ENCODE measurements around the gene CLRN3. TPM values are rescaled to one million over a fixed set of nuclear protein-coding genes. Genes with fewer than 3 reads are reported as not detected.

CLRN3 gene
- total and polyA plus RNA-seq, 2 experiments from 2014 or later, result not detected

DNA sequence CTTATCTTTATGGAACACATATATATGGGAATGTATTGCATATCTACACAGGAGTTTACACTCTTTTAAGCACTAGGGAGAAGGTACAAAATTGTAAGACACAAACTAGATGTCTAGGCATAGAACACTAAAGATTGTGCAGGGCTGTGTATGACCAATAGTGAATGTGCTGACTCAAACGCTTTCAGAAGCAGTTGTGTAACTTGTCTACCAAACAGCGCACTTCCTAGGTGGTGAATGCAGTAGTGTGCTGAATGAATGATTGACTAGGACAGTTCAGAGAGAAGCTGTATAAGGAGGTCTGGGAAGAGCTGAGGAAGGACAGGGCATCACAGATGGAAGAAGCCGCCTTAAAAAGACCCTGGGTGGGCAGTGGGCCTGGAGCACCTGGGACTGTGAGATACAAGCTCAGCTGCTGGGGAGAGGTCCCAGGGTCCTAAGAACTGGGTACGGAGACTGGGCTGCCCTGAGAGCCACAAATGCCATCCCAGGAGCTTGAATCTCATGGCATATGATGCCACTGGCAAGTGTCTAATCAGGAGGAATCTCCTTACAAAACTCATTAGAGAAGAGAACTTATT lies 14.2 kb downstream of the CLRN3 start:
- Histone ChIP-seq H3K4me1 (ENCODE audit: insufficient read depth) (no peaks in the 10 kb centered on the region), H3K27ac (no peak overlapping the region), H3K4me3 (no peak overlapping the region), H4K20me1 (ENCODE audit: insufficient read depth) (no peaks in the 10 kb centered on the region), H3K4me2 (ENCODE audit: unreplicated experiment) (no peak overlapping the region), H3K9ac (no peak overlapping the region), H3K9me3 (ENCODE audit: low read depth) (no peaks in the 10 kb centered on the region), H3K36me3 (ENCODE audit: low read depth) (no peaks in the 10 kb centered on the region), H3K79me2 (ENCODE audit: insufficient read depth) (no peaks in the 10 kb centered on the region), H2AFZ (no peak overlapping the region), H3F3A (ENCODE audit: insufficient read depth) (no peaks in the 10 kb centered on the region), H3K27me3 (replicated peaks; ENCODE audit: insufficient read depth) (peaks cover 24% of the 10 kb centered on the region), H3K9me2 (ENCODE audit: insufficient read depth) (no peaks in the 10 kb centered on the region)
- TF ChIP-seq EZH2phosphoT487 (IDR thresholded peaks at IDR 0.05; ENCODE audit: insufficient read depth, low read depth) (no peak), EZH2 (IDR thresholded peaks at IDR 0.05; ENCODE audit: insufficient read depth, poor library complexity, severe bottlenecking) (no peak)
- no peak for DNase-seq
- 70 to 72% methylated on average over 4 of the region's 4 CpGs for WGBS, 2 experiments (ENCODE audit: low coverage in 1 of 2, low lambda C conversion rate in 2 of 2, missing lambda C conversion rate in 2 of 2)
- in situ Hi-C loops (cut with MboI), result no loop called here

DNA sequence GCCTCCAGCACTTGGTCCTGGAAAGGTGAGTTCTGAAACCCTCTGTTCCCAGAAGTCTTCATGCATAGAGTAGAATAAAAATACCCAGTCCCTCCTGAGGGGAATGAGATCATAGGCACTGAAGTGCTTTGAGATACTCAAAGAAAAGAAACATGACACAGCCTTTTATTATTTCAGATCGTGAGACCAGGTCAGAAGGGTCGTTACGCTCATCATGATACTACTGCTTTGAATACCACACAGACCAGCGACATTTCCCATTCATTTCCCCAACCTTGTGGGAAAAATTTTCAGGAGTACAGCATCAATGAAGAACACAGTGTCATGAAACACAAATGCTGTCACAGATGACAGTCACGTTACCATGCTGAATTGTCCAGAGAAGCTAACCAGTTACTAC lies 15.0 kb downstream of the CLRN3 start:
- Histone ChIP-seq H3F3A (ENCODE audit: insufficient read depth) (no peaks in the 10 kb centered on the region), H3K4me1 (ENCODE audit: insufficient read depth) (no peaks in the 10 kb centered on the region), H3K9me2 (ENCODE audit: insufficient read depth) (no peaks in the 10 kb centered on the region), H3K4me2 (ENCODE audit: unreplicated experiment) (no peak overlapping the region), H4K20me1 (ENCODE audit: insufficient read depth) (no peaks in the 10 kb centered on the region), H3K9me3 (ENCODE audit: low read depth) (no peaks in the 10 kb centered on the region), H3K4me3 (no peak overlapping the region), H3K36me3 (ENCODE audit: low read depth) (no peaks in the 10 kb centered on the region), H3K27me3 (replicated peaks; ENCODE audit: insufficient read depth) (peaks cover 24% of the 10 kb centered on the region), H2AFZ (no peak overlapping the region), H3K9ac (no peak overlapping the region), H3K27ac (no peak overlapping the region), H3K79me2 (ENCODE audit: insufficient read depth) (no peaks in the 10 kb centered on the region)
- in situ Hi-C loops (cut with MboI), result no loop called here
- no peak for DNase-seq
- TF ChIP-seq EZH2 (IDR thresholded peaks at IDR 0.05; ENCODE audit: insufficient read depth, poor library complexity, severe bottlenecking) (no peak), EZH2phosphoT487 (IDR thresholded peaks at IDR 0.05; ENCODE audit: insufficient read depth, low read depth) (no peak)
- WGBS, 2 experiments (ENCODE audit: low coverage in 1 of 2, low lambda C conversion rate in 2 of 2, missing lambda C conversion rate in 2 of 2), result 62 to 67% methylated on average over 5 of the region's 5 CpGs

DNA sequence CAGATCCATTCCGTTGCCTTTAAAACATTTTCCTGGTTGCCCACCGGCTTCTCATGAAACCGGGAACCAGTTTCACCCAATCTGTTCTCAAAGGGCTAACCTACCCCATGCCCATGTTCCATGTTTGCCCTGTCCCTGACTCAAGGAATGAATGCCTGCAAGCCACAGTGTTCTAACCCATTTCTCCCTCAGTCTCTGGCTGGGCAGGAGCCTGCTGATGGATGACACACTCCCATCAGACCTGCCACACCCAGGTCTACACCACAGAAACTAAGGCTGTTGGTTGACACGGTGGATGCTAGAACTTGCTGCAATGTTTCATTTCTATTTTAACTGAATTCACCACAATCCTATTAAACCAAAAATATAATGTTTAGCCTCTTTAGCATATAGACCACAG lies 15.6 kb downstream of the CLRN3 start:
- no peak overlapping the region for H3K9ac ChIP-seq
- in situ Hi-C loops (cut with MboI), result no loop called here
- no peak overlapping the region for H3K27ac ChIP-seq
- peaks cover 24% of the 10 kb centered on the region for H3K27me3 ChIP-seq (replicated peaks; ENCODE audit: insufficient read depth)
- no peak for DNase-seq
- no peak overlapping the region for H3K4me2 ChIP-seq (ENCODE audit: unreplicated experiment)
- H3K9me2 ChIP-seq (ENCODE audit: insufficient read depth), result no peaks in the 10 kb centered on the region
- no peaks in the 10 kb centered on the region for H3F3A ChIP-seq (ENCODE audit: insufficient read depth)
- no peak overlapping the region for H3K4me3 ChIP-seq
- H4K20me1 ChIP-seq (ENCODE audit: insufficient read depth), result no peaks in the 10 kb centered on the region
- no peak for TF ChIP-seq EZH2phosphoT487 (IDR thresholded peaks at IDR 0.05; ENCODE audit: insufficient read depth, low read depth)
- no peak for TF ChIP-seq EZH2 (IDR thresholded peaks at IDR 0.05; ENCODE audit: insufficient read depth, poor library complexity, severe bottlenecking)
- no peaks in the 10 kb centered on the region for H3K9me3 ChIP-seq (ENCODE audit: low read depth)
- no peaks in the 10 kb centered on the region for H3K79me2 ChIP-seq (ENCODE audit: insufficient read depth)
- H3K4me1 ChIP-seq (ENCODE audit: insufficient read depth), result no peaks in the 10 kb centered on the region
- 72 to 74% methylated on average over 4 of the region's 4 CpGs for WGBS, 2 experiments (ENCODE audit: low coverage in 1 of 2, low lambda C conversion rate in 2 of 2, missing lambda C conversion rate in 2 of 2)
- no peak overlapping the region for H2AFZ ChIP-seq
- no peaks in the 10 kb centered on the region for H3K36me3 ChIP-seq (ENCODE audit: low read depth)

DNA sequence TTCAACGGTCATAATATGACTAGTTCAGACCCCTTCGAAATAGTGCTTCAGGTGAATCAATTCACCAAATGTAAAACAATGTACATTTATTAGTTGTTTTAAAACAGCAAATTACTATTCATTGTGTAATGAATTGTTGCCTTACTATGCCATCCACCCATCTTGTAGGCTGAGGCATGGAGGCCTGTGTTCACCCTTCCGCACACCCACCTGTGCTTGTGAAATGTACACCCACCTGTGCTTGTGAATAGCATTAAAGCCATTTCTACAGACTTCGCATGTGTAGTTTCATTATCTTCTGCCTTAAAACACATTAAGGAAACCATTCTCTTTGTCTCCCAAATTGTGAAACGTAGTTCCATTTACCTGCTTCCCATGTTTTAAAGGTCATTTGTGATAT lies 16.8 kb downstream of the CLRN3 start:
- no peak overlapping the region for H3K4me3 ChIP-seq
- no peaks in the 10 kb centered on the region for H3K4me1 ChIP-seq (ENCODE audit: insufficient read depth)
- 60 to 61% methylated on average over 5 of the region's 5 CpGs for WGBS, 2 experiments (ENCODE audit: low coverage in 1 of 2, low lambda C conversion rate in 2 of 2, missing lambda C conversion rate in 2 of 2)
- no peaks in the 10 kb centered on the region for H4K20me1 ChIP-seq (ENCODE audit: insufficient read depth)
- no peak for DNase-seq
- H3K9ac ChIP-seq, result no peak overlapping the region
- no peaks in the 10 kb centered on the region for H3K9me3 ChIP-seq (ENCODE audit: low read depth)
- H3K27ac ChIP-seq, result no peak overlapping the region
- in situ Hi-C loops (cut with MboI), result no loop called here
- H3K4me2 ChIP-seq (ENCODE audit: unreplicated experiment), result no peak overlapping the region
- H3K9me2 ChIP-seq (ENCODE audit: insufficient read depth), result no peaks in the 10 kb centered on the region
- no peaks in the 10 kb centered on the region for H3K79me2 ChIP-seq (ENCODE audit: insufficient read depth)
- no peaks in the 10 kb centered on the region for H3K36me3 ChIP-seq (ENCODE audit: low read depth)
- TF ChIP-seq EZH2 (IDR thresholded peaks at IDR 0.05; ENCODE audit: insufficient read depth, poor library complexity, severe bottlenecking) (no peak), EZH2phosphoT487 (IDR thresholded peaks at IDR 0.05; ENCODE audit: insufficient read depth, low read depth) (no peak)
- H3K27me3 ChIP-seq (replicated peaks; ENCODE audit: insufficient read depth), result peaks cover 24% of the 10 kb centered on the region
- H3F3A ChIP-seq (ENCODE audit: insufficient read depth), result no peaks in the 10 kb centered on the region
- H2AFZ ChIP-seq, result no peak overlapping the region

DNA sequence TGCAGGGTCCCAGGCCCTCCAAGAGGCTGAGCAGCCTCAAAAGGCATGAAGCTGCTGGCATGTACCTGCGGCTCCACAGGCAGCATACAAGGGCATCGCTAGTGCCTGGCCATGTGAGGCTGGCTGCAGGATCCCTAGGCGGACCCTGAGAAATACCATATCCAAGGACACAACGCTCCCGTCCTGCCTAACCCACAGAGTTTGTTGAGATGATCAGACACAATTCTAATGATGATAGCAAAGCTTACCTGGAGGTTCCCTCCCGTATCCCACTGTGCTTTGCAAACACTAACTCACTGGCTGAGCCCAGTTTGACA lies 17.3 kb downstream of the CLRN3 start:
- H3K9me2 ChIP-seq (ENCODE audit: insufficient read depth), result no peaks in the 10 kb centered on the region
- 39 to 51% methylated on average over 4 to 6 of the region's 6 CpGs for WGBS, 2 experiments (ENCODE audit: low coverage in 1 of 2, low lambda C conversion rate in 2 of 2, missing lambda C conversion rate in 2 of 2)
- no peaks in the 10 kb centered on the region for H4K20me1 ChIP-seq (ENCODE audit: insufficient read depth)
- H3K79me2 ChIP-seq (ENCODE audit: insufficient read depth), result no peaks in the 10 kb centered on the region
- H3K4me3 ChIP-seq, result no peak overlapping the region
- TF ChIP-seq EZH2 (IDR thresholded peaks at IDR 0.05; ENCODE audit: insufficient read depth, poor library complexity, severe bottlenecking), result no peak
- TF ChIP-seq EZH2phosphoT487 (IDR thresholded peaks at IDR 0.05; ENCODE audit: insufficient read depth, low read depth), result no peak
- no peak overlapping the region for H3K4me2 ChIP-seq (ENCODE audit: unreplicated experiment)
- H3K27me3 ChIP-seq (replicated peaks; ENCODE audit: insufficient read depth), result peaks cover 24% of the 10 kb centered on the region
- no peaks in the 10 kb centered on the region for H3K4me1 ChIP-seq (ENCODE audit: insufficient read depth)
- H3K9me3 ChIP-seq (ENCODE audit: low read depth), result no peaks in the 10 kb centered on the region
- no peaks in the 10 kb centered on the region for H3F3A ChIP-seq (ENCODE audit: insufficient read depth)
- in situ Hi-C loops (cut with MboI), result no loop called here
- no peak overlapping the region for H2AFZ ChIP-seq
- no peak overlapping the region for H3K9ac ChIP-seq
- DNase-seq, result no peak
- H3K36me3 ChIP-seq (ENCODE audit: low read depth), result no peaks in the 10 kb centered on the region
- H3K27ac ChIP-seq, result no peak overlapping the region

Data from GM23248 (cell line).